CD4-positive, alpha-beta memory T cell (primary cell): ENCODE measurements around the gene RPS6KL1. TPM values are rescaled to one million over a fixed set of nuclear protein-coding genes. Genes with fewer than 3 reads are reported as not detected.

Source experiments
- CTCF ChIA-PET: fragments of 350-600 bp; sonication (Branson Sonifier 250); formaldehyde crosslinking; loops from one replicate; lab custom pipeline; 2021; ENCODE audit warnings: inconsistent platforms; ENCODE audit not compliant: partially characterized antibody; lab: Charles Lee
- POLR2A ChIA-PET: fragments of 350-600 bp; sonication (Branson Sonifier 250); formaldehyde crosslinking; loops from one replicate; lab custom pipeline; 2021; ENCODE audit not compliant: partially characterized antibody; lab: Charles Lee
- DNase-seq, 5 donors: peaks; one replicate each; pipeline versions ENCODE4 v3.0.0 to v3.0.0-alpha.2; 2020 to 2022; ENCODE audit warnings: mixed read lengths in 1 of 5
- H3K27ac ChIP-seq: one replicate; pipeline ENCODE4 v1.7.0; 2013; ENCODE audit warnings: low read depth, low read length
- H3K27me3 ChIP-seq: 2 replicates; pipeline ENCODE4 v1.7.0; 2013; ENCODE audit warnings: mild to moderate bottlenecking, low read length, moderate library complexity; ENCODE audit not compliant: insufficient read depth
- H3K36me3 ChIP-seq: 2 replicates; pipeline ENCODE4 v1.7.0; 2013; ENCODE audit warnings: mild to moderate bottlenecking, low read length, moderate library complexity; ENCODE audit not compliant: insufficient read depth
- H3K4me1 ChIP-seq: 2 replicates; pipeline ENCODE4 v1.7.0; 2013; ENCODE audit warnings: mild to moderate bottlenecking, low read length, moderate library complexity; ENCODE audit not compliant: insufficient read depth
- H3K4me3 ChIP-seq, 2 donors: one replicate each; pipeline ENCODE4 v1.7.0; 2013; ENCODE audit warnings: low read length in 2 of 2, mild to moderate bottlenecking in 1 of 2
- H3K9me3 ChIP-seq, 2 donors: one replicate each; pipeline ENCODE4 v1.7.0; 2013; ENCODE audit warnings: low read length in 2 of 2, control low read depth in 1 of 2; ENCODE audit not compliant: control insufficient read depth in 1 of 2
- H3K27ac Mint-ChIP-seq, 7 donors: one replicate each; pipeline ENCODE4 v1.8.0; 2020 to 2021; ENCODE audit warnings: mixed read lengths in 7 of 7, mild to moderate bottlenecking in 6 of 7, inconsistent platforms in 3 of 7, moderate library complexity in 3 of 7
- H3K27me3 Mint-ChIP-seq, 2 donors: one replicate each; pipeline ENCODE4 v1.8.0; 2020 to 2021; ENCODE audit warnings: mixed read lengths in 2 of 2
- H3K36me3 Mint-ChIP-seq, 2 donors: one replicate each; pipeline ENCODE4 v1.8.0; 2020 to 2021; ENCODE audit warnings: mixed read lengths in 2 of 2, inconsistent platforms in 1 of 2, mild to moderate bottlenecking in 1 of 2
- H3K4me1 Mint-ChIP-seq, 4 donors: one replicate each; pipeline ENCODE4 v1.8.0; 2020 to 2021; ENCODE audit warnings: mixed read lengths in 4 of 4, mild to moderate bottlenecking in 1 of 4
- H3K4me3 Mint-ChIP-seq, 8 donors: one replicate each; pipeline ENCODE4 v1.8.0; 2020 to 2021; ENCODE audit warnings: mixed read lengths in 8 of 8, mild to moderate bottlenecking in 7 of 8, moderate library complexity in 6 of 8, inconsistent platforms in 3 of 8
- H3K9me3 Mint-ChIP-seq, 8 donors: one replicate each; pipeline ENCODE4 v1.8.0; 2020 to 2021; ENCODE audit warnings: mixed read lengths in 8 of 8, mild to moderate bottlenecking in 5 of 8, inconsistent platforms in 3 of 8, moderate library complexity in 1 of 8
- intact Hi-C: fragments of 100-400 bp; cut with micrococcal nuclease; formaldehyde crosslinking; loops from one replicate; pipeline ENCODE4 v1.15.1; 2023
- polyA plus RNA-seq, 2 donors: library from polyadenylated mRNA; unstranded; fragments of 300-500 nt; fragmentation: Illumina TruSeq; gene quantifications; one replicate each; pipeline ENCODE4 v1.2.3, GENCODE V29; 2021
- total RNA-seq, 2 experiments: library from RNA; stranded (reverse); gene quantifications; one replicate each; pipeline ENCODE4 v1.2.3, GENCODE V29; 2021

The RPS6KL1 gene
- total and polyA plus RNA-seq, 4 experiments from 2014 or later: 0.45 to 2.9 (median 1.7) TPM

DNA sequence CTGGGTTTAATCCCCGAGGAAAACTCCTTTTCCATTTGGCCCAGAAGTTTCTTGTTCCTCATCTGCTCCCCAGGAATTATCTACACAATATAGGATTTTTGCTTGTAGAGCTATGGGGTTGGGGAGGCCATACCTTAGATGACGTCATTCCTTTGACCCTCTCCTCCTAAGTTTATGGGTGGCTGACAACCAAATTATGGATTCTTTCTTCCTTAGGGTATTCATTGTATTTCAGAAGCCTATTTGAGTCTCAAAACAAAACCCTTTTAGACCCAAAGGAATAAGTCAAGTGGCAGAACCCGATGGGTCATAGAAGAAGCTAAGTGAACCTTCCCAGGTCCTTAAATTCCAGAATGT is 61.3 kb downstream of the RPS6KL1 start:
- Histone ChIP-seq H3K4me1 (peaks cover 8% of the 10 kb centered on the region), H3K4me3 (no peak overlapping the region), H3K36me3 (no peaks in the 10 kb centered on the region), H3K9me3 (no peaks in the 10 kb centered on the region), H3K27ac (no peak overlapping the region), H3K27me3 (no peaks in the 10 kb centered on the region)
- intact Hi-C loops: loop anchor here (1.0 kb wide), 3 partner anchors 44 to 442 kb away; no protein-coding TSS in a partner anchor
- Mint-ChIP-seq H3K4me3 (no peak overlapping the region), H3K9me3 (no peaks in the 10 kb centered on the region), H3K27me3 (no peaks in the 10 kb centered on the region), H3K4me1 (peaks cover 9 to 15% (median 10%) of the 10 kb centered on the region in 4 donors), H3K36me3 (no peaks in the 10 kb centered on the region), H3K27ac (no peak overlapping the region)
- DNase-seq: no peak
- CTCF ChIA-PET: interaction anchor here (0.6 to 15.0 kb wide), 29 partner anchors 12 to 263 kb away, joined by 3 to 677 read pairs (median 6); partner anchors contain the start of genes ACYP1, DLST, EIF2B2 and PROX2
- POLR2A ChIA-PET: interaction anchor here (1.5 to 6.2 kb wide), 5 partner anchors 16 to 44 kb away, joined by 5 to 70 read pairs (median 5); partner anchors contain the start of gene DLST

DNA sequence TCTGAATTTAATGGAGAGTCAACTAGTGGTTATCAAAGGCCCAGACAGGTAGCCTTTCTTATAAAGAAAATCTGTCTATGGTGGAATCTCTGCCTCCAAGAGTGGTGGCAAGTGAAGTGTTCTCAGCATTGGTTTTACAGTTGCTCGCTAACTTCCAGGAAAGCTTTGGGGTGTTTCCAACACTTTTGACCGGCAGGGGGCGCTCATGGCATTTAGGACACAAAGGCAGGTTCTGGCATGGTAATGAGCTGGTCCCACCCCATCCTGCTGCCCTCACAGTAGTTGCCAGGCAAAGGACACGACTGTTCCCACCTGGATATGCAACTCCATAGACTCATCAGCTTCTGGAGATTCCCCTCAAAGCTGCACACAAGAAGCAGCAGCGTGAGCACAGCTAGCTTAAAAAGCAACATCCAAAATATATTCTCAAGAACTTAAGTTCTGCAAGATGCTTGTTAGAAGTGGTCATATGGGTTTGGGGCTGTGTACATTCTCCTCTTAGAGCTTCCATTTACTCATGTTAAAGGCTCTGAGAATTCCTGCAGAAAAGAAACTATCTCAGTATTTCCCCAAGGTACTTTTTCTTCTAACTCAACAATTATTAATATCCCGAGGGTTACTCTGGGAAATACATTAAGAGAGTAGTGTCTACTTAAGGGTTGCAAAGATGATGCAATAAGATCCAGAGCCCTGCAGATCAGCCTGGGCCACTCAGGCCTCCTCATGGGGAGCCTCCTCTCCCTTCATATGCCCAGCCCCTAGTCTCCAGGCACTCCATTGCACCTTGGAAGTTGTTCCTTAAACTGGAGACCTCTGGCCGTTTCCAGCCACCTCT is 61.9 kb downstream of the RPS6KL1 start:
- peak; percentile 79 to 85 (median 85) for DNase-seq
- Histone ChIP-seq H3K36me3 (no peaks in the 10 kb centered on the region), H3K27me3 (no peaks in the 10 kb centered on the region), H3K27ac (no peak overlapping the region), H3K9me3 (no peaks in the 10 kb centered on the region), H3K4me1 (peaks cover 6% of the 10 kb centered on the region), H3K4me3 (no peak overlapping the region)
- Mint-ChIP-seq H3K27me3 (no peaks in the 10 kb centered on the region), H3K27ac (peak overlapping the region in 1 of 7 donors; percentile 25), H3K36me3 (no peaks in the 10 kb centered on the region), H3K9me3 (no peaks in the 10 kb centered on the region), H3K4me3 (no peak overlapping the region), H3K4me1 (peaks cover 3 to 9% (median 4%) of the 10 kb centered on the region in 4 donors)
- intact Hi-C loops: loop anchor here (1.0 kb wide), 3 partner anchors 44 to 442 kb away; no protein-coding TSS in a partner anchor
- CTCF ChIA-PET: interaction anchor here (0.6 to 15.0 kb wide), 54 partner anchors 12 to 436 kb away, joined by 3 to 677 read pairs (median 4); partner anchors contain the start of genes ACYP1, DLST, EIF2B2 and MLH3
- POLR2A ChIA-PET: interaction anchor here (0.5 to 6.2 kb wide), 16 partner anchors 11 to 231 kb away, joined by 3 to 70 read pairs (median 5); partner anchors contain the start of genes DLST, PGF, PROX2 and YLPM1

DNA sequence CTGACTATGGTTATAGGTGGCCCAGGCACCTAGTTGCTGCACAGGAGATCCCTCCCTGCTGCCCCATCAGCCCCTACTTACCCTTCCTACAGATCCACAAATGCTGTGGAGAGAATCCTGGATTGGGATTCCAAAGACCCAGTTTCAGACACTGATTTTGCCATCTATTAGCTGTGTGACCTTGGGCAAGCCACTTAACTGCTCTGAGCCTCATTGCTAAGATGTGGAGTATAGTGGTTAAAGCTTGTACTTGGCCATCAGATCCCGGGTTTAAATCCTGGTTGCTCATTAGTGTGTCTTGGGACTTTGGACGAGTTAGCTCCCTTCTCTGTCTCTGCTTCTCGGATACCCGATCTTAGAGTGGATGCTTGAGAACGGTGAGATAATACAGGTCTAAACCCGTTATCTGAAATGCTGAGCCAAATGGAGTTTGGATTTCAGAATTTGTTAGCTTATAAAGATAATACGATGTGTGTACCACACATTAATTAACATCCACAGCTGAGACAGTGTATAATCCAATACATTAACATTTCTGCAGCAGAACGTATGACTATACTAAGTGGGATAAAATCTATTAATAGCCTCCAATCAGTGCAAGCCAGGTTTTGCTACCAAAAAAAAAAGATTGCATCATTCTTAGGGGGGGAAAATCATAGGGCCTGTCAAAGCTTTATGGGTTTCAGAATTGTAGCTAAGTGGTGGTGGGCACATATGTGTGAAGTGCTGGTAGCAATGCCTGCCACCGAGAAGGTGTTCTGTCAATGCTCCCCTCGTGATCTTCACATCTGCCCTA is 63.1 kb downstream of the RPS6KL1 start:
- Mint-ChIP-seq H3K27me3 (no peaks in the 10 kb centered on the region), H3K4me3 (no peak overlapping the region), H3K27ac (no peak overlapping the region), H3K36me3 (no peaks in the 10 kb centered on the region), H3K4me1 (peaks cover 0 to 7% (median 4%) of the 10 kb centered on the region in 4 donors), H3K9me3 (no peaks in the 10 kb centered on the region)
- Histone ChIP-seq H3K36me3 (no peaks in the 10 kb centered on the region), H3K4me1 (peaks cover 6% of the 10 kb centered on the region), H3K27me3 (no peaks in the 10 kb centered on the region), H3K27ac (no peak overlapping the region), H3K4me3 (no peak overlapping the region), H3K9me3 (no peaks in the 10 kb centered on the region)
- CTCF ChIA-PET: interaction anchor here (0.7 to 15.0 kb wide), 33 partner anchors 10 to 437 kb away, joined by 3 to 677 read pairs (median 5); partner anchors contain the start of genes ACYP1, DLST, EIF2B2 and PROX2
- no peak for DNase-seq
- POLR2A ChIA-PET: interaction anchor here (0.7 to 6.2 kb wide), 12 partner anchors 12 to 228 kb away, joined by 3 to 70 read pairs (median 6); partner anchors contain the start of genes DLST, PGF, PROX2 and YLPM1
- intact Hi-C loops: no loop called here

DNA sequence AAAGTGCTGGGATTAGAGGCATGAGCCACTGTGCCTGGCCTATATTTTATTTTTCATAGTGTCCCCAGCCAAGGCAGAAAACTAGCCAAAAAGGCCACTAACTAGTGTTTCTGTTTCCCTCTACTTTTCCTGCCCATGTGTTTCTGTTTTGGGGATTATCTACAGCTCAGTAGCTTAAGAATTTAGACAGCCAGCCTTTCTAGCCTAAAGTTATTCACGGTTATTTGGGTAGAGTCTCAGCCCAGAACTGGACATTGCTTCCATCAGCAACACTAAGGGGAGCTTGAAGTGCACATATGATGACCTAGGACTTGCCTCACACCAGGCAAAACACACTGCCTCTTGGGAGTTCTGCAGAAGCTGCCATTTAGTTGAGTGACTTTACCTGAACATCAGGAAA is 65.0 kb downstream of the RPS6KL1 start:
- no peaks in the 10 kb centered on the region for H3K27me3 Mint-ChIP-seq
- H3K27ac ChIP-seq: no peak overlapping the region
- no peaks in the 10 kb centered on the region for H3K9me3 Mint-ChIP-seq
- H3K4me3 Mint-ChIP-seq: no peak overlapping the region
- no peak for DNase-seq
- H3K27ac Mint-ChIP-seq: no peak overlapping the region
- no peaks in the 10 kb centered on the region for H3K36me3 ChIP-seq
- H3K36me3 Mint-ChIP-seq: no peaks in the 10 kb centered on the region
- ChIA-PET POLR2A (interaction anchor here (6.2 kb wide), 1 partner anchor 48 kb away, joined by 70 read pairs; no protein-coding TSS in a partner anchor), CTCF (interaction anchor here (8.7 to 15.0 kb wide), 5 partner anchors 8 to 229 kb away, joined by 84 to 677 read pairs (median 121); partner anchors contain the start of genes DLST and PROX2)
- intact Hi-C loops: no loop called here
- no peaks in the 10 kb centered on the region for H3K9me3 ChIP-seq
- H3K4me3 ChIP-seq: no peak overlapping the region
- H3K27me3 ChIP-seq: no peaks in the 10 kb centered on the region
- H3K4me1 ChIP-seq: peaks cover 11% of the 10 kb centered on the region
- peaks cover 11 to 22% (median 14%) of the 10 kb centered on the region in 4 donors for H3K4me1 Mint-ChIP-seq

DNA sequence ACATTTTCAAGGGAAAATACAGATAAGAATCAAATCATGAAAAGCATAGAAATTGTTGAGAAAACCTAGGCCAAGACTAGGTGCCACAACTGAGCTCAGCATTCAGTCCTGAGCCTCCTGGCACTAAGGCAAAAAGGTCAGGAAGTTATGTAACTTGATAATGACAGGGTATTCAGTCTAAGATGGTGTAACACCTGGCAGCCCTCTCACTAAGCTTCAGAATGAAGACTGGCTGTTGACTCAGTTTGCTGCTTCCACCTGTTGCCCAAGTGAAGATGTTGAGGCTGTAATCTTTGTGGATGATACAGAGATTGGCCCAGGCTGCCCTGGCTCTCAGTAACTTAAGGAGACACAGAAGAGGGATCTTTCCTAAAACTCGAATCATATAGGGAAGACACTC is 66.7 kb downstream of the RPS6KL1 start:
- ChIA-PET CTCF (interaction anchor here (9.2 to 15.0 kb wide), 4 partner anchors 20 to 231 kb away, joined by 90 to 677 read pairs (median 187); partner anchors contain the start of genes DLST and PROX2), POLR2A (interaction anchor here (0.6 to 1.3 kb wide), 4 partner anchors 14 to 946 kb away, joined by 3 to 5 read pairs (median 4); partner anchors contain the start of gene YLPM1)
- no peaks in the 10 kb centered on the region for H3K36me3 Mint-ChIP-seq
- no peak overlapping the region for H3K27ac Mint-ChIP-seq
- no peak overlapping the region for H3K4me3 Mint-ChIP-seq
- no peak for DNase-seq
- no peaks in the 10 kb centered on the region for H3K27me3 ChIP-seq
- no peaks in the 10 kb centered on the region for H3K27me3 Mint-ChIP-seq
- H3K27ac ChIP-seq: no peak overlapping the region
- H3K9me3 ChIP-seq: no peaks in the 10 kb centered on the region
- intact Hi-C loops: no loop called here
- peaks cover 18% of the 10 kb centered on the region for H3K4me1 ChIP-seq
- H3K36me3 ChIP-seq: no peaks in the 10 kb centered on the region
- H3K4me3 ChIP-seq: no peak overlapping the region
- H3K4me1 Mint-ChIP-seq: peaks cover 16 to 30% (median 21%) of the 10 kb centered on the region in 4 donors
- H3K9me3 Mint-ChIP-seq: no peaks in the 10 kb centered on the region

DNA sequence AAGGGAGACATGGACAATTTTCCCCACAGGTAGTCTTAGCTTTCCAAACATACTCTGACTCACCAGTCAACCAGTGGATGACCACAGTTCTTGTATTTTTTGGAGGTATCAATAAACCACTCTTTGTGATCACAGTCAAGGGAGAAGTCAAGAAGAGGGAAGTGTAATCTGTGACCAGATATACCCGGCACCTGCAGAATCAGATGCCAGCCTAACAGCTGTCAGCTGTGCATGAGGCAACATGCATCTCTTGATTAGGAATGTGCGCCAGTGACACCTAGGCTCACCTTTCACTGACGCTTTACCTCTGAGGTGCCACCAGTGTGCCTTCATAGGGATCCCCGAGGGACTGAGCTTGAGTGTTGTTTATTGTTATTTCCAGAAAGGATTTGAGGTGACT is 67.1 kb downstream of the RPS6KL1 start:
- intact Hi-C loops: no loop called here
- Mint-ChIP-seq H3K36me3 (no peaks in the 10 kb centered on the region), H3K27me3 (no peaks in the 10 kb centered on the region), H3K4me1 (peaks cover 15 to 26% (median 21%) of the 10 kb centered on the region in 4 donors), H3K27ac (no peak overlapping the region), H3K9me3 (no peaks in the 10 kb centered on the region), H3K4me3 (peak overlapping the region in 1 of 8 donors; percentile 17)
- Histone ChIP-seq H3K4me3 (no peak overlapping the region), H3K27ac (no peak overlapping the region), H3K9me3 (no peaks in the 10 kb centered on the region), H3K4me1 (peaks cover 16% of the 10 kb centered on the region), H3K27me3 (no peaks in the 10 kb centered on the region), H3K36me3 (no peaks in the 10 kb centered on the region)
- no peak for DNase-seq
- CTCF ChIA-PET: interaction anchor here (0.5 to 15.0 kb wide), 5 partner anchors 21 to 231 kb away, joined by 3 to 677 read pairs (median 121); partner anchors contain the start of genes DLST and PROX2
- POLR2A ChIA-PET: interaction anchor here (0.6 to 1.3 kb wide), 5 partner anchors 14 to 946 kb away, joined by 3 to 5 read pairs (median 4); partner anchors contain the start of gene YLPM1
